GM11168 (cell line): Measurements from ENCODE around the gene TBX6.
"Not testable (repeated sequence)": the region's sequence is repeated elsewhere in the genome, so short reads cannot be mapped to it uniquely, and the experiment has no call there.

Experiments
- in situ Hi-C: fragments of 300-500 bp; cut with MboI; formaldehyde crosslinking; loops from one replicate; pipeline ENCODE4 v1.12.0; 2022; ENCODE audit warnings: low sequenced_read_pairs; ENCODE audit not compliant: unreplicated experiment

Gene TBX6

GRCh38 chr16:30046178-30046577 is 45.5 kb downstream of the TBX6 start:
- in situ Hi-C loops: no loop called here

DNA sequence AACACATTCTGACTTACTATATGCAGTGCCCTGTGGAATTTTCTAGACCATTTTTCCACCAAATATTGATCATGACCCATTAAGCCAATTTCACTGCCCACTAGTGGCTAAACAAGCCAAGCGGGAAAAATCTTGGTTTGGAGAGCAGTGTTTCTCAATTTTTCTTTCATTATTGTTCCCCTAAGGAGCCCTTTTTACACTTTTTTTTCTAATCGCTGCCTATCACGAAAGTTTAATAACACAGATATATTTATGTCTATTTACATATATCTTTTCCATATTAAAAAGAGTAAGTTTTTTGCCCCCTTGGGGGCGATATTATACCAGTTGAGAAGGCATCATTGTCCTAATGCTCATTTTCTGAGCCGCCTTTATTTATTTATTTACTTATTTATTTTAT is 49.9 kb downstream of the TBX6 start:
- in situ Hi-C loops: no loop called here

DNA sequence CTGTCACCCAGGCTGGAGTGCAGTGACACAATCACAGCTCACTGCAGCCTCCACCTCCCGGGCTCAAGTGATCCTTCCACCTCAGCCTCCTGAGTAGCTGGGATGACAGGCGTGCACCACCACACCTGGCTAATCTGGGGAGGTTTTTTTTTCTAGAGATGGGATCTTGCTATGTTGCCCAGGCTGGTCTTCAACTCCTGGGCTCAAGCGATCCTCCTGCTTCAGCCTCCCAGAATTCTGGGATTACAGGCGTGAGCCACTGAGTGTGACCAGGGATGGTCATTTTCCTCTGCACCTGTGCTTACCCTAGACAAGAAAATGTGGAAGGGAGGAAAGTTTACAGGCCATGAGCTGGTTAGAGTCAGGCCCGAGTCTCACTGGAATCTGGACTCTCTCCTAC is 51.0 kb downstream of the TBX6 start:
- in situ Hi-C loops: not testable (repeated sequence)

GRCh38 chr16:30040221-30040620 is 51.5 kb downstream of the TBX6 start:
- in situ Hi-C loops: no loop called here
